ENCODE data around the gene LONRF2. TPM values are rescaled to one million over a fixed set of nuclear protein-coding genes. Genes with fewer than 3 reads are reported as not detected.

LONRF2 gene
- total RNA-seq, 1 experiment from 2014 or later, result 2.7 TPM

- Histone ChIP-seq H3K9me3 (ENCODE audit: control insufficient read depth, low read depth, low read length) (no peaks in the 10 kb centered on the region), H3K27me3 (ENCODE audit: insufficient read depth, low read length) (no peaks in the 10 kb centered on the region), H3K4ac (ENCODE audit: low read depth, low read length) (no peak overlapping the region), H2AK5ac (ENCODE audit: insufficient read length, low read length) (no peak overlapping the region), H3K56ac (ENCODE audit: insufficient read length, low read depth, low read length) (no peak overlapping the region), H2BK12ac (ENCODE audit: insufficient read length, low read depth, low read length) (no peak overlapping the region), H3T11ph (ENCODE audit: low read length) (no peak overlapping the region), H2BK120ac (ENCODE audit: low read depth, low read length, poor library complexity, severe bottlenecking) (no peak overlapping the region), H3K27ac (ENCODE audit: insufficient read length, low read depth, low read length) (no peak overlapping the region), H2BK5ac (ENCODE audit: insufficient read length, low read length) (no peak overlapping the region), H3K79me2 (ENCODE audit: insufficient read depth, low read length) (no peaks in the 10 kb centered on the region), H3K4me1 (ENCODE audit: insufficient read depth, low read length) (no peaks in the 10 kb centered on the region; the same call in 1 of the 2 replicates), H4K20me1 (ENCODE audit: control insufficient read depth, insufficient read depth, insufficient read length) (no peaks in the 10 kb centered on the region), H3K18ac (ENCODE audit: insufficient read length, low read depth, low read length) (no peak overlapping the region), H3K14ac (ENCODE audit: insufficient read depth, low read length) (no peak overlapping the region), H3K79me1 (ENCODE audit: insufficient read depth, low read depth, low read length, poor library complexity, severe bottlenecking) (no peaks in the 10 kb centered on the region), H3K23ac (ENCODE audit: insufficient read length, low read depth, low read length) (no peak overlapping the region), H2AFZ (ENCODE audit: low read length) (no peak overlapping the region), H4K91ac (ENCODE audit: insufficient read length, low read depth, low read length) (no peak overlapping the region), H3K23me2 (ENCODE audit: insufficient read length, low read depth, low read length, poor library complexity, severe bottlenecking) (no peaks in the 10 kb centered on the region), H4K8ac (replicated peaks; ENCODE audit: insufficient read length, low read depth, low read length) (no peak overlapping the region), H2BK20ac (ENCODE audit: low read depth, low read length, poor library complexity, severe bottlenecking) (no peak overlapping the region), H3K9ac (ENCODE audit: extremely low read depth, insufficient read length, low read length) (no peak overlapping the region), H4K5ac (ENCODE audit: insufficient read length, low read depth, low read length) (no peak overlapping the region), H3K4me2 (ENCODE audit: insufficient read depth, insufficient read length, low read length) (no peak overlapping the region), H2BK15ac (ENCODE audit: low read depth, low read length) (no peak overlapping the region)
- DNase-seq, result no peak
- H3K36me3 Mint-ChIP-seq (ENCODE audit: insufficient read depth in 1 of 3, low read depth in 3 of 3), result no peaks in the 10 kb centered on the region
- no peaks in the 10 kb centered on the region for H3K9me3 Mint-ChIP-seq
- WGBS (ENCODE audit: extremely low coverage, insufficient read length, low lambda C conversion rate), result no CpG with 5 or more reads among the region's 14 CpGs
- no peak for TF ChIP-seq CTCF (conservative IDR thresholded peaks at IDR 0.05)
- H3K27me3 Mint-ChIP-seq (ENCODE audit: low read depth), result peaks cover 27% of the 10 kb centered on the region
- H3K4me3 Mint-ChIP-seq, result no peak overlapping the region
- peaks cover 2 to 12% of the 10 kb centered on the region in 2 experiments for H3K4me1 Mint-ChIP-seq
- H3K27ac Mint-ChIP-seq, result peak overlapping the region in 1 of 3 experiments; percentile 52; a peak in 1 of 7 replicates
Measured at GRCh38 chr2:100247256-100248043, 74.9 kb downstream of the LONRF2 start.

All from H9 (cell line).